Astrocyte of the spinal cord (primary cell): ENCODE data around the gene ITGAL.
"Not testable (repeated sequence)": the region's sequence is repeated elsewhere in the genome, so short reads cannot be mapped to it uniquely, and the experiment has no call there.

ENCODE experiments used
- DNase-seq: peaks from one replicate; pipeline ENCODE4 v3.0.0; 2011; ENCODE audit warnings: low read depth, low spot score
- H3K4me3 ChIP-seq: 2 replicates; pipeline ENCODE4 v1.5.1; 2011; ENCODE audit warnings: low read depth, mild to moderate bottlenecking, low read length, moderate library complexity
- in situ Hi-C: cut with HindIII; loops from 2 replicates; pipeline ENCODE4 v1.10.0; 2017; ENCODE audit warnings: low sequenced_read_pairs
- TF ChIP-seq, protein P1 (sequence below): IDR thresholded peaks from 2 replicates; pipeline ENCODE4 v1.5.1; 2012; ENCODE audit warnings: low read depth, mild to moderate bottlenecking, low read length, inconsistent platforms

The ITGAL gene

GRCh38 chr16:30457256-30457655 lies 15.3 kb upstream of the ITGAL start:
- TF ChIP-seq, protein P1, sequence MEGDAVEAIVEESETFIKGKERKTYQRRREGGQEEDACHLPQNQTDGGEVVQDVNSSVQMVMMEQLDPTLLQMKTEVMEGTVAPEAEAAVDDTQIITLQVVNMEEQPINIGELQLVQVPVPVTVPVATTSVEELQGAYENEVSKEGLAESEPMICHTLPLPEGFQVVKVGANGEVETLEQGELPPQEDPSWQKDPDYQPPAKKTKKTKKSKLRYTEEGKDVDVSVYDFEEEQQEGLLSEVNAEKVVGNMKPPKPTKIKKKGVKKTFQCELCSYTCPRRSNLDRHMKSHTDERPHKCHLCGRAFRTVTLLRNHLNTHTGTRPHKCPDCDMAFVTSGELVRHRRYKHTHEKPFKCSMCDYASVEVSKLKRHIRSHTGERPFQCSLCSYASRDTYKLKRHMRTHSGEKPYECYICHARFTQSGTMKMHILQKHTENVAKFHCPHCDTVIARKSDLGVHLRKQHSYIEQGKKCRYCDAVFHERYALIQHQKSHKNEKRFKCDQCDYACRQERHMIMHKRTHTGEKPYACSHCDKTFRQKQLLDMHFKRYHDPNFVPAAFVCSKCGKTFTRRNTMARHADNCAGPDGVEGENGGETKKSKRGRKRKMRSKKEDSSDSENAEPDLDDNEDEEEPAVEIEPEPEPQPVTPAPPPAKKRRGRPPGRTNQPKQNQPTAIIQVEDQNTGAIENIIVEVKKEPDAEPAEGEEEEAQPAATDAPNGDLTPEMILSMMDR = no peak
- no peak for DNase-seq
- in situ Hi-C loops = no loop called here

DNA sequence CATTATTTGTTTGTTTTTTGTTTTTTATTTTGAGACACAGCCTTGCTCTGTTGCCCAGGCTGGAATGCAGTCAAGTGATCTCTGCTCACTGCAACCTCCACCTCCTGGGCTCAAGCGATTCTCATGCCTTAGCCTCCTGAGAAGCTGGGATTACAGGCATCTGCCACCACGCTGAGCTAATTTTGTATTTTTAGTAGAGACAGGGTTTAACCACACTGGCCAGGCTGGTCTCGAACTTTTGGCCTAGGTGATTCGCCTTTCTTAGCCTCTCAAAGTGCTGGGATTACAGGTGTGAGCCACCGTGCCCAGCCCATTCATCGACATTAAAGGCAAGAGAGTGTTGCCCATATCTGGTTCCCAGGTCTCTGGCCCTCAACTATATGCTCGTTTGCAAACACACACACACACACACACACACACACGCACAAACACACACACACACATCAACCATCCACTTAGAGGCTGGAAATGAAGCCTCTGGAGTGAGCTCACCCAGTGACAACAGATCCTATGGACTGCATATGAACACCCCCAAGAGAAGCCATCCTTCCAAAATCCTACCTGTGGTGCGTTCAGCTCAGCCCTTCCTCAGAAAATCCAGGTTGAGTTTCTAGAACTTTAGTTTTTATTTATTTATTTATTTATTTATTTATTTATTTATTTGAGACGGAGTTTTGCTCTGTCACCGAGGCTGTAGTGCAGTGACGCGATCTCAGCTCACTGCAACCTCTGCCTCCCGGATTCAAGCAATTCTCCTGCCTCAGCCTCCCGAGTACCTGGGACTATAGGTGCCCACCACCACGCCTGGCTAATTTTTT lies 14.6 kb upstream of the ITGAL start:
- no peak overlapping the region for H3K4me3 ChIP-seq
- TF ChIP-seq, protein P1 = no peak
- DNase-seq = no peak
- in situ Hi-C loops = no loop called here

More at GRCh38 chr16:30457256-30457655, 15.3 kb upstream of the ITGAL start:
- no peak overlapping the region for H3K4me3 ChIP-seq

DNA sequence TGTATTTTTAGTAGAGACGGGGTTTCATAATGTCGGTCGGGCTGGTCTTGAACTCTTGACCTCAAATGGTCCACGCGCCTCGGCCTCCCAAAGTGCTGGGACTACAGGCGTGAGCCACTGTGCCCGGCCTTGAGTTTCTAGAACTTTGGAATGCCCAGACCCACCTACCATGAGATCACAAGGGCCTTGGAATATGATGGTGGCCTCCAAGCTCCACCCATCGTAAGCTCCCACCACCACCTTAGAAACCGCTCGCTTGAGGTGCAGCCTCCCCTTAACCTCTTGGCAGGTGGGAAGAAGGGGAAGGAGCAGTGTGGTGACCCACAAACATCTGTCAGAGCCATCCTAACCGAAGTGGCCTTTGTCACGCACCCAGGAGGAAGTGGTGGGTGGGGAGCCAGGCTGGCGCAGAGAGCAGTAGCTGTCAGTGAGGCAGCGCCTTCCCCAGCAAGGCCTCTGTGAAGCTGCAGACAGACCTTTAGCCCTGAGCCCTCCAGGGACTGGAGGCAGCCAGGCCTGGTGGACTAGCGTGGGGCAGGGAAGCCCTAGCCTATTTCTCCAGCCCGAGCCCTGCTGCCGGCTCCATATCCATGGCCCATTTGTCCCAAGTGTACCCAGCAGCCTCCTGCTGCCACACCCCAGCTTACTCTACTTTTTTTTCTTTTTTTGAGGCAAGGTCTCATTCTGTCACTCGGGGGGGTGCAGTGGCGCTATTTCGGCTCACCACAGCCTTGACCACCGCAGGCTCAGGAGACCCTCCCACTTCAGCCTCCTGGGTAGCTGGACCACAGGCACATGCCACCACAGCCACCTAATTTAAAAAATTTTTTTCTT lies 13.8 kb upstream of the ITGAL start:
- in situ Hi-C loops = no loop called here
- TF ChIP-seq, protein P1 = no peak
- H3K4me3 ChIP-seq = no peak overlapping the region
- no peak for DNase-seq

DNA sequence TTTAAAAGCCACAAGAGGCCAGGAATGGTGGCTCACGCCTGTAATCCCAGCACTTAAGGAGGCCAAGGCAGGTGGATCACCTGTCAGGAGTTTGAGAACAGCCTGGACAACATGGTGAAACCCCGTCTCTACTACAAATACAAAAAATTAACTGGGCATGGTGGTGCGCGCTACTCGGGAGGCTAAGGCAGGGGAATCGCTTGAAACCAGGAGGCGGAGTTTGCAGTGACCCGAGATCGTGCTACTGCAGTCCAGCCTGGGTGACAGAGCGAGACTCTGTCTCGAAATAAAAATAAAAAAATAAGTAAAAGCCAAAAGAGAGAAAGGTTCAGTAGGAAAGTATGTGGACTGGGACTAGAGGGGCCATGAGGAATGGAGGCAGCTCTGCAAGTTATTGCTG lies 13.1 kb upstream of the ITGAL start:
- no peak overlapping the region for H3K4me3 ChIP-seq

GRCh38 chr16:30461426-30461825 lies 11.1 kb upstream of the ITGAL start:
- H3K4me3 ChIP-seq, DNase-seq, in situ Hi-C loops: not testable (repeated sequence)

More for the DNA sequence above, 13.1 kb upstream of the ITGAL start:
- in situ Hi-C loops = no loop called here
- no peak for DNase-seq
- TF ChIP-seq, protein P1 = no peak

GRCh38 chr16:30464078-30464477 lies 8.5 kb upstream of the ITGAL start:
- H3K4me3 ChIP-seq = no peak overlapping the region
- TF ChIP-seq, protein P1 = no peak
- no peak for DNase-seq
- in situ Hi-C loops = no loop called here

DNA sequence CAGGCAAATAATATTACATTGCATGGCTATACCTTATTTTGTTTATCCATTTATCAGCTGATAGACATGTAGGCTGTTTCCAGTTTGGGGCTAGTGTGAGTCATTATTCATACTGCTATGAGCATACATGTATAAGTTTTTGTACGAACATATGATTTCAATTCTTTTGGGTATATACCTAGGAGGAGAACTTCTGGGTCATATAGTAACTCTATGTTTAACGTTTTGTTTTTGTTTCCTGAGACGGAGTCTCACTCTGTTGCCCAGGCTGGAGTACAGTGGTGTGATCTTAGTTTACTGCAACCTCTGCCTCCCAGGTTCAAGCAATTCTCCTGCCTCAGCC lies 2.4 kb upstream of the ITGAL start:
- TF ChIP-seq, protein P1 = no peak
- in situ Hi-C loops = no loop called here
- DNase-seq = no peak
- H3K4me3 ChIP-seq = no peak overlapping the region
